ENCODE data around the gene ARRDC2.

Gene ARRDC2

GRCh38 chr19:17969096-17969792 is 38.7 kb upstream of the ARRDC2 start:
- peaks cover 29% of the 10 kb centered on the region for H3K27me3 ChIP-seq (ENCODE audit: insufficient read depth, poor library complexity, severe bottlenecking)
- no peak overlapping the region for H3K27ac ChIP-seq (replicated peaks)
- TF ChIP-seq GABPA (IDR thresholded peaks at IDR 0.05; ENCODE audit: low read depth) (no peak), SPI1 (IDR thresholded peaks at IDR 0.05; ENCODE audit: borderline replicate concordance, low read depth) (no peak), CTCF (IDR thresholded peaks at IDR 0.05; ENCODE audit: insufficient read depth, low read length) (no peak), POLR2AphosphoS5 (IDR thresholded peaks at IDR 0.05; ENCODE audit: low read depth) (no peak), REST (IDR thresholded peaks at IDR 0.05; ENCODE audit: insufficient replicate concordance, low read depth) (no peak)
- DNase-seq (ENCODE audit: low read depth in 1 of 2, low spot score in 1 of 2), result no peak
- no peak overlapping the region for H3K4me3 ChIP-seq (replicated peaks; ENCODE audit: insufficient read depth, low read length)

- Histone ChIP-seq H3K4me3 (replicated peaks; ENCODE audit: insufficient read depth, low read length) (no peak overlapping the region), H3K27ac (replicated peaks) (no peak overlapping the region), H3K27me3 (ENCODE audit: insufficient read depth, poor library complexity, severe bottlenecking) (peaks cover 6% of the 10 kb centered on the region)
- TF ChIP-seq SPI1 (IDR thresholded peaks at IDR 0.05; ENCODE audit: borderline replicate concordance, low read depth), result no peak
- TF ChIP-seq REST (IDR thresholded peaks at IDR 0.05; ENCODE audit: insufficient replicate concordance, low read depth), result no peak
- TF ChIP-seq CTCF (IDR thresholded peaks at IDR 0.05; ENCODE audit: insufficient read depth, low read length), result no peak
- no peak for TF ChIP-seq GABPA (IDR thresholded peaks at IDR 0.05; ENCODE audit: low read depth)
- TF ChIP-seq POLR2AphosphoS5 (IDR thresholded peaks at IDR 0.05; ENCODE audit: low read depth), result no peak
- no peak for DNase-seq (ENCODE audit: low read depth in 1 of 2, low spot score in 1 of 2)
Observed at GRCh38 chr19:17972230-17972629, 35.7 kb upstream of the ARRDC2 start.

GRCh38 chr19:17973759-17974158 is 34.2 kb upstream of the ARRDC2 start:
- TF ChIP-seq SPI1 (IDR thresholded peaks at IDR 0.05; ENCODE audit: borderline replicate concordance, low read depth), result no peak
- no peak for TF ChIP-seq POLR2AphosphoS5 (IDR thresholded peaks at IDR 0.05; ENCODE audit: low read depth)
- no peaks in the 10 kb centered on the region for H3K27me3 ChIP-seq (ENCODE audit: insufficient read depth, poor library complexity, severe bottlenecking)
- H3K4me3 ChIP-seq (replicated peaks; ENCODE audit: insufficient read depth, low read length), result no peak overlapping the region
- no peak for DNase-seq (ENCODE audit: low read depth in 1 of 2, low spot score in 1 of 2)
- H3K27ac ChIP-seq (replicated peaks), result no peak overlapping the region

- Histone ChIP-seq H3K27ac (replicated peaks) (no peak overlapping the region), H3K4me3 (replicated peaks; ENCODE audit: insufficient read depth, low read length) (no peak overlapping the region), H3K27me3 (ENCODE audit: insufficient read depth, poor library complexity, severe bottlenecking) (no peaks in the 10 kb centered on the region)
- TF ChIP-seq GABPA (IDR thresholded peaks at IDR 0.05; ENCODE audit: low read depth) (no peak), CTCF (IDR thresholded peaks at IDR 0.05; ENCODE audit: insufficient read depth, low read length) (no peak), POLR2AphosphoS5 (IDR thresholded peaks at IDR 0.05; ENCODE audit: low read depth) (no peak), REST (IDR thresholded peaks at IDR 0.05; ENCODE audit: insufficient replicate concordance, low read depth) (no peak), SPI1 (IDR thresholded peaks at IDR 0.05; ENCODE audit: borderline replicate concordance, low read depth) (no peak)
- no peak for DNase-seq (ENCODE audit: low read depth in 1 of 2, low spot score in 1 of 2)
Observed at GRCh38 chr19:17974551-17974950, 33.4 kb upstream of the ARRDC2 start.

Measured in HL-60 (cell line).